GM18519 (cell line): Measurements from ENCODE around the gene RNGTT.

Source experiments
- ATAC-seq: cut with Tn5 transposase; IDR thresholded peaks from one replicate; pipeline ENCODE4 v1.9.1; 2021; ENCODE audit warnings: mild to moderate bottlenecking, moderate library complexity; ENCODE audit not compliant: unreplicated experiment, low FRiP score

RNGTT gene

GRCh38 chr6:88677356-88677755 lies 286.1 kb downstream of the RNGTT start:
- ATAC-seq = no peak

- ATAC-seq = no peak
These were observed 291.8 kb downstream of the RNGTT start for GRCh38 chr6:88671624-88672023.

- ATAC-seq = no peak
These were observed 293.0 kb downstream of the RNGTT start for GRCh38 chr6:88670369-88670768.

- ATAC-seq = no peak
These were observed 293.9 kb downstream of the RNGTT start for GRCh38 chr6:88669475-88669874.

GRCh38 chr6:88666901-88667300 lies 296.5 kb downstream of the RNGTT start:
- no peak for ATAC-seq

- ATAC-seq = no peak
These were observed 298.3 kb downstream of the RNGTT start for GRCh38 chr6:88665131-88665530.

- no peak for ATAC-seq
These were observed 299.6 kb downstream of the RNGTT start for GRCh38 chr6:88663801-88664200.

- ATAC-seq = no peak
These were observed 300.7 kb downstream of the RNGTT start for GRCh38 chr6:88662653-88663174.

- no peak for ATAC-seq
These were observed 301.2 kb downstream of the RNGTT start for GRCh38 chr6:88662163-88662580.

GRCh38 chr6:88661136-88661535 lies 302.3 kb downstream of the RNGTT start:
- ATAC-seq = no peak

GRCh38 chr6:88655586-88655985 lies 307.8 kb downstream of the RNGTT start:
- ATAC-seq = no peak

GRCh38 chr6:88653936-88654335 lies 309.5 kb downstream of the RNGTT start:
- ATAC-seq = no peak

- no peak for ATAC-seq
These were observed 312.0 kb downstream of the RNGTT start for GRCh38 chr6:88651400-88651799.

GRCh38 chr6:88650979-88651378 lies 312.4 kb downstream of the RNGTT start:
- ATAC-seq = no peak

GRCh38 chr6:88650029-88650619 lies 313.3 kb downstream of the RNGTT start:
- ATAC-seq = peak; percentile 96

- ATAC-seq = peak; percentile 92
These were observed 322.1 kb downstream of the RNGTT start for GRCh38 chr6:88641178-88641903.

- ATAC-seq = no peak
These were observed 325.5 kb downstream of the RNGTT start for GRCh38 chr6:88637761-88638545.

GRCh38 chr6:88636871-88637270 lies 326.5 kb downstream of the RNGTT start:
- no peak for ATAC-seq

- ATAC-seq = no peak
These were observed 329.6 kb downstream of the RNGTT start for GRCh38 chr6:88633782-88634181.

- no peak for ATAC-seq
These were observed 331.6 kb downstream of the RNGTT start for GRCh38 chr6:88631830-88632229.

- ATAC-seq = no peak
These were observed 333.5 kb downstream of the RNGTT start for GRCh38 chr6:88629838-88630494.
